ENCODE results near the gene AMT.

The AMT gene, protein sequence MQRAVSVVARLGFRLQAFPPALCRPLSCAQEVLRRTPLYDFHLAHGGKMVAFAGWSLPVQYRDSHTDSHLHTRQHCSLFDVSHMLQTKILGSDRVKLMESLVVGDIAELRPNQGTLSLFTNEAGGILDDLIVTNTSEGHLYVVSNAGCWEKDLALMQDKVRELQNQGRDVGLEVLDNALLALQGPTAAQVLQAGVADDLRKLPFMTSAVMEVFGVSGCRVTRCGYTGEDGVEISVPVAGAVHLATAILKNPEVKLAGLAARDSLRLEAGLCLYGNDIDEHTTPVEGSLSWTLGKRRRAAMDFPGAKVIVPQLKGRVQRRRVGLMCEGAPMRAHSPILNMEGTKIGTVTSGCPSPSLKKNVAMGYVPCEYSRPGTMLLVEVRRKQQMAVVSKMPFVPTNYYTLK

DNA sequence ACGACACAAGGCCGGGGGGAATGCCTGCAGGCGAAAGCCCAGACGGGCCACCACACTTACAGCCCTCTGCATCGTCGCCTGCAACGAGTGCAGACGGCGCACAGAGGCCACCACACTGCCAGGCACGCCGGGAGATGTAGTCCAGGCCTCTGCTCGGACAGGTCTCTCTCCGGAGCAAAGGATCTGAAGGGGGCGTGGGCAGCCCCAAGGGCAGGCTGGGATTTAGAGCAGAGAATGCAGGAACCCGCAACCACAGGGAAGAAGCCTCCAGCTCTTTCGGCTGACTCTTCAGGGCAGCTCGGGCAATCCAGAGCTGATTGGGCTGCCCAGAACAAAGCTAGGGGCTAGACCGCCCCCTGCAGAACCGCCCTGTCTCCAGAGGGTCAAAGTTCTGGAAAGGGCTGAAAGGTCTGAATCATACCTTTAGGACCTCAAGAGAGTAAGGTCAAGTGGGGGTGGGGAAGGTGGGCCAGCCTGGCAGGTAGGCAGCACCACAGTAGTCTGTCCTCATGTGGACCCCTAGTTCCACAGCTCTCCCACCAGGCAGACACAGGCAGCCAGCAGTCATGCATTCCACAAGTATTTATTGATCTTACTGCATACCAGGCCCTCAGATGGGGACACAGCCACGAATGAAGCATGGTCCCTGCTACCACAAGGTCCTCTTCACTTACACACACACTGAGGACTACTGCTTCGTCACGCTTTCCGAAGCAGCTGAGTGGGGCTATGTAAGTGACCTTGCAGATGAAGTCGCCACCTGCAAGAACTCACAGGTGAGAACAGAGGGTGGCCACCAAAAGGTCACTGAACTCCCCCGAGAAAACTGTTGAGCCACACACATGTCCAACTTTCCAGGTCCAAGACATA lies at the start of gene AMT:
Gene AMT, minus strand, starts transcription at position 95 of the 870 bp plus-strand sequence. Its CDS starts 23 bp downstream, at position 72.
- no peak for FAIRE-seq

DNA sequence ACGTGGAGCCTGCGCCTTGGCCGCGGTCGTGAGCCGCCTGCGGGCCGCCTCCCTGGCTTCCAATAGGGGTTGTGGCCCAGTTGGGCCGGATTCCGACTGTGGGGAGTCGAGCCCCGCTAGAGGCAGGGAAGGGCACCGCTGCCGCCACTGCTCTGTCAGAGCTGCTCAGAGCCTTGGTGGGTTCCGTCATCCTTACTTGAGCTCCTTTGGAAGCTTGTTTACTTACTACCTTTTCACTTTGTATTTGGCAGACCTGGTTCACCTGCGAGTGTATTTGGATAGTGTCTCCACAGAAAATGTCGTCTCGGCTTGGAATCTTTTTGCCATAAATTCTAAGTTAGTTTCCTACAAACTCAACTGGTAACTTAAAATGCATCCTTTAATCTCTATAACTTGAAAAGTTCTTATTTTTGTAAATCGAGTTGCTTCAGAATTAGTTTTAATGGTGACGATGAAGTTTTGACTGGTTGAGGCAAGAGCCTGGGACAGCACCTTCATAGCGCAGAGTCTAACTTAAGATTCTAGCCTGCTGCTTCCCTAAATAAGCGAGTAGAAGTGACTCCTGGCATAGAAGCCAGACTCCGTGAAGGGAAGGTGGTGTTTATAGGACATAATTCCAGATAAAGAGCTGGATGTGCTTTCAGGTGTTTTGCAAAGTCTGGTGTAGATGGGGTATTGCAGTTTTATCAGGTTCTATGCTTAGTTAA lies 48.6 kb upstream of the AMT start:
- FAIRE-seq = no peak

DNA sequence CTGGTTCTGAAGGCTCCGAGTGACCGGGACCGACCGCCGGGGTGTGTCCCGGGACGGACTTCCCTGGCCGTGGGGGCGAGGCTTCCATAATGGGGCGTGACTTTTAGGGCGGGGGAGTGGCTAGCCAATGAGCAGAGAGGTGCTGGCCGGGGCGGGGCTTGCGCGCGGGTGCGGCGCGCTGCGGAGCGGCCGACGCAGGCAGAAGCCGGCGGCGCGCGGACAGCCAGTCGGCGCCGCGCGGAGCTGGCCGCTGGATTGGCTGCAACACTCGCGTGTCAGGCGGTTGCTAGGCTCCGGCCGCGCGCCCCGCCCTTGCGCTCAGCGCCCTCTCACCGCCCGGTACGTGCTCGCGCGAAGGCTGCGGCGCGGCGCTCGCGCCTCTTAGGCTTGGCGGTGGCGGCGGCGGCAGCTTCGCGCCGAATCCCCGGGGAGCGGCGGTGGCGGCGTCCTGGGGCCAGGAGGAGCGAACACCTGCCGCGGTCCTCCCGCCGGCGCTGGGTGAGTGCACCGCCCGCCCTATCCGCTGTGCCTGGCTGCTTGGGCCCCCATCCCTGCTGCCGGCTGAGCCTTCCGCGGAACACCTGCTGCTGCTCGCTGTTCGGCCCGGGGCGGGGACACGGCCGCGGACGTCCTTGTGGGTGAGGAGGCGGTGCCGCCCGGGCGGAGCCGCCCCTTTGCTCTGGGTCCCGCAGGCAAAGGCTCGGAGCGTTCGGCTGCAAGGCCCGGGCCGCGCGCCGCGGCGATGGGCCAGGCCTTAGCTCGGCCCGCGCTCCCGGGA lies 47.9 kb upstream of the AMT start, which contains the start of gene DAG1:
Gene DAG1, plus strand, starts transcription at position 332 of the 778 bp plus-strand sequence. CDS start 40,268 bp downstream, outside the sequence.
- FAIRE-seq = peak; percentile 21

DNA sequence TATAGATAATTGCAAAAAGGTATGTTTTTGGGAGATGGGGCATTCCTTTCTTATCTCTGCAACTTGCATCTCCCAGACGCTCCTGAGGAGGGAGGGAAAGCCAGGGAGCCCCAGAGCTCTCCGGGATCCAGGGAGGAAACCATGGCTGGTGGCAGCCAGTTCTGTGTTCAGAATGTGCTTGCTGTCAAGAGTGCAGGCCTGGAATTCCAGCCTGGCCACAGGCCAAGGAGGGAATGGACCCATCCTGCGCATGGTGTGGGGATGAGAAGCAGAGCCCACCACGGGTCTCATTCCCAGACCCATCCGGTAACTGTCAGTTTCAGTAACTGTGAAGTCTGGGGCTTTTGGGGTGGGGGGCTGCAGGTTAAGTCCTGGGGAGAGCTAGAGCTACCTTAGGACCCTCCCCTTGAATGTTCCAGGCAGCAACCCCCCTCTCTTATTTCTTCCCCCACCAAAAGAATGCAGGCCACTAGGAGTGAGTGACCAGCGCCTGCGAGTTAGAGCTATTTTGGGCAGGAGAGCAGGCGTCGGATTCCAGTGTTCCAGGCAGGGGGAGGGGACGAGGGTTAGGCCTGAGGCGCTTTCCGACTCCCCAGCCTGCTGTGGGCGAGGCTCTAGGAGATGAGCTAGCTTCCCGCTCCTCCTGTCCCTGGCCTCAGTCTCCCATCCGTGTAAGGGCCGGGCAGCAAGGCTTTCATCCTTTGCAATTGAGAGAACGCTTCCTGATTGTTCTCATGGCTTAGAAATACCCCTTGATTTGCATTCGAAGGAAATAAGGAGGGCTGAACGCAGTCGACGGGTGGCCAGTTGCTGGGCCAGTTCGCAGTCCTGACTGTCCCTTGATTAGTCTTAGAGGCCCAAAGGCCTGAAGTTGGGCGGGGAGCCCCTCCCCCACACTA lies 47.0 kb upstream of the AMT start:
- no peak for FAIRE-seq

DNA sequence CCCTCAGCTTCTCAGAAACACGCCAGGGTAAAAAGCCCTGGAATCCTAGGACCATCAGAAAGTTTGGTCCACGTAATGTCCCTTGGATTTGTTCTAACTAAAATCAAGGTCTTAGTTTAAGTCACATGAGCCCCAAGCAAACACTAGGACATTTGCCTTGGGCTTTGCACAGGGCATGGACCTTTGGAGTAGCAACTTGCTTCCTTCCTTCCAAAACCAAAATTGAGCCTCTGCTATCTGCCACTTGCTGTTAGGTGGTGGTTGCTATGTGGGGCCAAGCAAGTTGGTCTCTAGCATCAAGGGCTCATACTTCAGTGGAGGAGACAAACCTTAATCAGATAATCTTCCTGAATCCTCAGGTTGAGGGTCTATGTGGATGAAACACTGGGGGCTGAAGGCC lies 43.8 kb upstream of the AMT start:
- no peak for FAIRE-seq

DNA sequence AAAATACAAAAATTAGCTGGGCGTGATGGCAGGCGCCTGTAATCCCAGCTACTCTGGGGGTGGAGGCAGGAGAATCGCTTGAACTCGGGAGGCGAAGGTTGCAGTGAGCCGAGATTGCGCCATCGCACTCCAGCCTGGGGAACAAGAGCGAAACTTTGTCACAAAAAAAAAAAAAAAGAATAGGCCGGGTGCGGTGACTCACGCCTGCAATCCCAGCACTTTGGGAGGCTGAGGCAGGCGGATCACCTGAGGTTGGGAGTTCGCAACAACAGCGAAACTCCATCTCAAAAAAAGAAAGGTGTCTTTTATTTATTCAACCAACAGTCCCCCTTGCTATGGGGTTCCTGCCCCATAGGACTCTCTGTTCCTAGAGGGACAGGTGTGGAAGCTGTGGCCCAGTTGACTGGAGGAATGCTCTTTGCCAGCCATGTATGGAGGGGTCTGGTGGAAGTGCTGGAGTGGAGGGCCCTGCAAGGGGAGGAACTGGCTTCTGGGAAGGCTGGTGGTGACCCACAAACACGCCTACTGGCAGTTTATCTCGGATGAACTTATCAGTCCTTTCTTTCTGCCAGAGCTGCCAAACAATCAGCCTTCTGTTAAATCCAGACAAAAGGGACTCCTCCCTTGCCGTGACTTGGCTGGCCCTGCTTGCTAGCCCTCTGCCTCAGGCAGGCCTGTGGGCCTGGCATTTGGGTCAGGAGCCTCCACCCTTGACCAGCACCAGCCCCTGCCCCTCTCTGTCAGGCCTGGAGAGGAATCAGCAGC lies 43.2 kb upstream of the AMT start:
- FAIRE-seq = no peak

DNA sequence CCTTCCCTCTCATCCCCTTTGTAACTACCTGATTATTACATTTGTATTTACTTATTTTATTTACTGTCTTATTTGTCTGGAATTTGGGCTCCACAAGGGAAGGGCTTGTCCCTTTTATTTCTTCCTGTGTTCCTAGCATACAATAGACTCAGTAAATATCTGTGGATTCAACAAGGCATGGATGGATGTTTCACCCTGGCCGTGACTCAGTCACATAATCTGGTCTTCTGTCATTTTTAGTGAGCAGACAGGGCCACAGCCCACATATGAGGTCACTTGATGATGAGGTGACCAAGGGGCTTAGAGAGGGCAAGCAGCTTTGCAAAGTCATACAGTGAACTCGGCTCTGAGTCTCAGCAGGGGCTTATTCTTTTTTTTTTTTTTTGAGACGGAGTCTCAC lies 39.9 kb upstream of the AMT start:
- FAIRE-seq = no peak

DNA sequence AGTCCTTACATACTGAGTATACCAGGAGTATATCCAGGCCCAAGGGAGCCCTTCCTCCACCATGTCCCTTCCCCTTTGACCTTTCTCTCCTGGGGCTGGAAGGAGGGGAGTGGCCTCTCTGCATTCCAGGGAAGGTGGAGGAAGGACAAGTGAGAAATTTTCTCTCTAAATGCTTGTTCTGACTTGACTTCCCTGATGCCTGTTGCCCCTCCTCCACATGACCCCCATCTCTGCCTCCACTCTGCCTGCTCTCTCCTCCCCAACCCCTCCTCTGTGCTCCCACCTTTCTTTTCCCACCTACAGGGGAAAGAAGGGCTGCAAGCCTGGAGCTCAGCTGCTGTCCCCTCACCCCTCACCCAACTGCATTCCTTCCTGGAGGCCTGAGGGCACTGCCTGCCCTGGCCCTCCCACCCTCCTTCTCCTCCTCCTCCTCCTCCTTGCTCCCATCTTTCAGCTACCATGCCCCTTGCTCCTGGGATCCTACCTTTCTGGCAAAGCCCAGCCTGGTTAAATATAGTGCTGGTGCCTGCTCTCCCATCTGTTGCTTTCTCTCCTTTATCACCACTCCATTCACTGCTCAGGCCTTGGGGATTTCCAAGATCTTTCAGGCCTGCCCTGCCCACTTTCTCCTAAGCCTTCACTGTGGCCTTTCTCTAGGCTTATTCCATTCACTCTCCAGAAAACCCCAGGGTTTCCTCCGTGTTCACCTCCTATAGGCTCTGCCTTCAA lies 39.3 kb upstream of the AMT start:
- no peak for FAIRE-seq

DNA sequence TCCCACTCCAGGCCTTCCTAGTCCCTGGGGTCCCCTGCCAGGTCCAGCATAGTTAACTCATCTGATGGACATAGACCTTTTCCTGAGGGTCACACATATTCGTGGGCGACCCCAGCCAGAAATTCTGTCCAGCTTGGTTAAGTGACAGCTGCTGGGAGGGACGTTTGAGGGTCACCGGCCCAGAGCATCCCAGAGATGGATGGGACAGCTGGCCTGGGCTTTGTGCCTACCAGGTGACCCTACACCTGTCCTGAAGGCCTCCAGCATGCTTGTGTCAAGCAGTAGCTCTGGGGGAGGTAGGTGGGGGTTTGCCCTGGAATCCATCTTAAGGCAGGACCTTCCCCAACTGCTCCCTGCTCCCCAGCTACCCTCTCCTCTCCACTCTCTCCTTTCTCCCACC lies 38.7 kb upstream of the AMT start:
- no peak for FAIRE-seq

DNA sequence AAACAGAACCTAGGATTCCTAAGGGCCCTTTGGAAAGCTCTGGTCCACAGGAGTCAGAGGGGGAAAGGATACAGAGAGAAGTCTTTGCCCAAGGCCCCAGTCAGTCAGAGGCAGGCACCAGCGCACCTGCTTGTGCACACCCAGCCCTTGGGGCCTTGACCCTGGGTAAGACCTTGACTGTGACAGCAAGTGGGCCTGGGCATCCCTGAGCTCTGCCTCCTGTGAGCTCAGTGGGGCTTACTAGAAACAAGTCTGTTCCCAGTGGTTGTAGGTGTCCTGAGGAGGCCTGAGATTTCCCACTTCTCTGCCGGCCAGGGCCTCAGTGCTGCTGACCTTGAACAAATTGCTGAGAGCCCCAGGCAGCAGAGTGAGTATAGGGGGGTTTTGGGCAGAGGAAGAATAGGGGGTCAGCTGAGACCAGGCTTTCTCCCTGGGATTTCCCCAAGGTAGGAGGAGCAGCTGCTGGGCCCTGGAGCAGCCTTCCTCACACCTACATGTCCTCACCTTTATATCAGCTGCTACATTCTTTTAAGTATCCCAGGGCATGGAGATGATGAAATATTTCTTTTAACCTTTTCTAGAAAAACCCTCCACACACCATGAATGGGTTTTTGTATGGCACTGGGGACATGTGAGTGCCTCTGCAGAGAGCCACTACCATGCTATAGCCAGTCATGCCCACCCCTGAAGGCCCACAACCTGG lies 38.1 kb upstream of the AMT start:
- FAIRE-seq = no peak

DNA sequence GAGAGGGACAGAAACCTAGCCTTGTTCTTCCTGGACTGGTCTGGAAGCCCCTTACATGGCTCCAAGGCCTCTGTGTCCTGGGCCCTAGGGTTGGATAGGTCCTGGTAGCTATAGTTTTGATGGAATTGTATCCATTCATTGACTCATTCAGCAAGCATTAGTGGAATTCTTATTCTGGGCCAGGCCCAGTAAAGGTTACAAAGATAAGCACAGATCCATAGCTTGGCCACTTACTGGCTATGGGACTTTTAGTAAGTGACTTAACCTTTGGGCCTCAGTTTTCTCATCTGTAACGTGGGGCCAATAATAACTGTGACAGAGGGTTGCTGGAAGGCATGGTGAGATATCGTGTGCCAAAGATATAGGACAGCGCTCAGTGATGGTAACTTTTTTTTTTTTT lies 34.2 kb upstream of the AMT start:
- no peak for FAIRE-seq

DNA sequence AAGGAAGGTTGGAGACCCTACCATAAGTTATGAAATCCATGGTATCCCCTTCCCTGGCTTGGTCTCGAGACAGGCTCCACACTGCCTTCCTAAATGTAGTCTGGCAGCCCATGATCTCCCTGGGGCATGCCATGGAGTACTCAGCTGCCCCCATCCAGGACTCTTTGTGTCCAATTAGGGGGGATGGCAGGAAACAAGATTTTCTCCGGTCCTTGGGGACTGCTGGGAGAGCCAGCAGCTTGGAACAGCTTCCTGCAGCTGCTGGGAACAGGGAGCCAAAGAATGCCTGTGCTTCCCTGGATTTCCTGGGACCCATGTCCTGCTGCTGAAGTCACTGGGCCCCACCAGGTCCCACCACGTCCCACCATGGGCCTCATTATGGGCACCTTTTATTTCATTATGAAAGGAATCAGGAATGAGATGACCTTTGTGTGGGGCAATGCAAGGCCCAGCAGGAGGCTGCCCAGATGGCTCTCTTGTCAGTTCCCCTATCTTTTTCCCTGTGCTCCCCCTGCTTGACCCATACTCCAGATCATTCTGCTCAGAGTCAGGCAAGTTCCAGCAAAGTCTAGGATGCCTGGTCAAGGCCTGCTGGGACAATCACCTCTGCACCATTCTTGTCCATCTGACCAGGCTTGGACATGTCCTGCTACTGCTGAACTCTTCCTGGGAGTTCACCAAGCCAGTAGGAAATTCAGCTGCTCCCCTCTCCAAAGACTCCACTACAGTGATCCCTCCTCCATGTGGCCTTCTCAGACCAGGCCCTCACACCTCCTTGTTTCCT lies 32.8 kb upstream of the AMT start:
- FAIRE-seq = no peak

DNA sequence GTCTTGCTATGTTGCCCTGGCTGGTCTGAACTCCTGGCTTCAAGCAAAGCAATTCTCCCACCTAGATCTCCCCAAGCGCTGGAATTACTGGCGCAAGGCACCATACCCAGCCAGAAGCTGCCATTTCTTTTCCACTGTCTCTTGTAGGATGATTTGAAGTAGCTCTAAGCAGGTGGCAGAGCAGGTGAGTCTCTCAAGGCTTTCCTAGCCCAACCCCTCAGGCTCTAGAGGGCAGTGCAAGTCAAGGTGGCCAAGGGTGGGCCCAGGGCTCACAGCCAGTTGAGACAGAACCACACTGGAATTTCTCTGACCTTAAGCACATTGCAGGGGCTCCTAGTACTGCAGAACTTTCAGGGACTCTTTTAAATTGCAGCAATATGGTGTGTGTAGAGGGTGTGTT lies 32.2 kb upstream of the AMT start:
- no peak for FAIRE-seq

DNA sequence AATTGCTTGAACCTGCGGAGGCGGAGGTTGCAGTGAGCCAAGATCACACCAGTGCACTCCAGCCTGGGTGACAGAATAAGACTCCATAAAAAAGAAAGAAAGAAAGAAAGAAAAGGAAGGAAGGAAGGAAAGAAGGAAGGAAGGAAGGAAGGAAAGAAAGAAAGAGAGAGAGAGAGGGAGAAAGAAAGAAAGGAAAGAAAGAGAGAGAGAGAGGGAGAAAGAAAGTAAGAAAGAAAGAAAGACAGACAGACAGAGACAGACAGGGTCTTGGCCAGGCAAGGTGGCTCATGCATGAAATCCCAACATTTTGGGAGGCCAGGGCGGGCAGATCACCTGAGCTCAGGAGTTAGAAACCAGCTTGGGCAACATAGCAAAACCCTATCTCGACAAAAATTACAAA lies 31.3 kb upstream of the AMT start:
- no peak for FAIRE-seq

DNA sequence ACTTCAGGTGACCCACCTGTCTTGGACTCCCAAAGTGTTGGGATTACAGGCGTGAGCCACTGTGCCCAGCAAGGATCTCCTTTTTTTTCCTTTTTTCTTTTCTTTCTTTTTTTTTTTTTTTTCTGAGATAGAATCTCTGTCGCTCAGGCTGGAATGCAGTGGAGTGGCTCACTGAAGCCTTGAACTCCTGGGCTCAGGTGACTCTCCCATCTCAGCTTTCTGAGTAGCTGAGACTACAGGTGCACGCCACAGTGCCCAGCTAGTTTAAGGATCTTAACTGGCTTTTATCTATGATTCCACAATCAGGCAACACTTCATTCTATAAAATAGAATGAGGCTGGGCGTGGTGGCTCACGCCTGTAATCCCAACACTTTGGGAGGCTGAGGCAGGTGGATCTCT lies 23.1 kb upstream of the AMT start:
- no peak for FAIRE-seq

DNA sequence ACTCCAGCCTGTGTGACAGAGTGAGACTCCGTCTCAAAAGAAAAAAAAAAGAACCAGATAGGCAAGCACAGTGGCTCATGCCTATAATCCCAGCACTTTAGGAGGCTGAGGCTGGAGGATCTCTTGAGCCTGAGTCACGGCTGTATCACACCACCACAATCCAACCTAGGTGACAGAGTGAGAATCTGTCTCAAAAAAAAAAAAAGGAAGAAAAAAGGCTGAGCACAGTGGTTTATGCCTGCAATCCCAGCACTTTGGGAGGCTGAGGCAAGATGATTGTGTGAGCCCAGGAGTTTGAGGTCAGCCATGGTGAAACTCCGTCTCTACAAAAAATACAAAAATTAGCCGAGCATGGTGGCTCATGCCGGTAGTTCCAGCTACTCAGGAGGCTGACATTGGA lies 12.5 kb upstream of the AMT start:
- FAIRE-seq = no peak

DNA sequence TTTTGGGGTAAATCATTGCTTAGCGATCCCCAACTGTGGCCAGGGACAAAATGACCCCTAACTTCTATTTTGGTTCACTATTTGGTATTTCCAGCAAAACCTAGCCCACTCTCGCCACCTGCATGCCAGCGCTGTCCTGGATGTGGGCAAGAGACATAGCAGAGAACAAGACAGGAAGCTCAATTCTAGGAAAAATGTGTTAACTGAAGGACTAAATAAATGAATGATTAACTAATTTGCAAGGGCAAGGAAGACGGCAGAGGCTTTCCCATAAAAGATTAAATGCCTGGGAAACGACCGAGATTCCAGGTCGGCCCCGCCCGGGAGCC lies 6.4 kb upstream of the AMT start:
- no peak for FAIRE-seq

DNA sequence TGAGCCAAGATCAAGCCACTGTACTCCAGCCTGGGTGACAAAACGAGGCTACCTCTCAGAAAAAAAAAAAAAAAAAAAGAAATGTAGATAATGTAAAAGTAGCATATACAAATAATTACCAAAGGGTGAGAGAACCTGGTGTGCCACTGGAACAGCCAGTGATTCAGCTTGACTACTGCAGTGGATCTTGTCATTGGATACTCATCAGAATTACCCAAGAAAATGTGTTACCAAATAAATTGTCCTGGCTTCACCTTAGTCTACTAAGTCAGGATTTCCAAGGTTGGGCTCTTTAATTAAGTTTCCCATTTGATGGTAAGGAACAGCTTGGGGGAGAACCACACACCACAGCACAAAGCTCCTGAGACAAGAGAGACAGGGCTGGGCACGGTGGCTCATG lies 5.3 kb upstream of the AMT start:
- FAIRE-seq = no peak

DNA sequence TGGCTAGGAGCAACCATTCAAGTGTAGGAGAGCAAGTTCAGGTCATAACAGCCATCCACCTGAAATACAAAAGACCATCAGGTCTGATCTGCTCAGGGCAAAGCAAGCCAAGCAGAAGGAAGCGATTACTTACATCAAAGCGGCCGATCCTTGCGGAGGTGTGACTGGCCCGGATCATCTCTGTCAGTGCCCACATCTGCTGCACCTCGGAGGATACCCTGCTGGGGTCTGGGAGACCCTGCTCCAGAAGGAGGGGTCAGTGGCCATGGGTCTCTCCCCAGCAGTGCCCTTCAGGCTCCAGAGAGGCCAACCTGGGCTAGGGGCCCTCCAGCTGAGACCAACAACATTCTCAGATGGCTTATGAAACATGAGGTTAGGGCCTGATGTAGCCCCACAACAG lies 2.5 kb upstream of the AMT start:
- no peak for FAIRE-seq

All from A204.1 (cell line).